Measurements from ENCODE around the gene STARD13.

STARD13 gene

GRCh38 chr13:33307843-33308242, 22.3 kb upstream of the STARD13 start:
- peak; percentile 86 for DNase-seq (ENCODE audit: low spot score)

DNA sequence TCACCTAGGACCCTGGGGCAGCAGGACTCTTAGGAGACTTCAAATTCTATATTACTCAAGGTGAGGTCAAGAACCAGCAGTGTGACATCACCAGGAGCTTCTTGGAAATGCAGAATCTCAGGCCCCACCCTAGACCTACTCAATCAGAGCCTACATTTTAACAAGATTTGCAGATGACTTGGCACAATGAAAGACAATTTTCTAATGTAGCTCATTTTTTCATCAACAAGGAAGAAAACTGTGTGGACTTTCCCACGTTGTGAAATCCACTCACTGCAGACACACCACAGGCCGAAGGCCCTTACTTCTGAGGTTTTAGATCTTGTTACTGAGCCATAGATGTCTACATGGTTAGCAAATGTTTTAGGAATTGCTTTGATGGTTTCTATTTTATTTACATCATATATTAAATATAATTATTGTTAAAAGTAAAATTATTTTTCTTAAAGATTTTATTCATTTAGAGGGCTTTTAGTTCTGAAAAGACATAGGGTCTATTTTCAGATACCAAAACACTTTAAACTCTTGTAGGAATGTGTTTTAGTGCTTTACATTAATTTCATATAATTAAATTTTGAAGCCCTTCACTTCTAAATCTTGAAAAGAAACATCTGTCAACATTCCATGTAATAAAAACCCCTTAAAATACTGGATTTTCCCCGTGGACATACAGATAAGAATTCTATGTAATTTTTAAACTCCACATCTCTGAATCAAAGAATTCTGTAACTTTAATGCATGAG, 18.5 kb upstream of the STARD13 start:
- DNase-seq (ENCODE audit: low spot score) = no peak

DNA sequence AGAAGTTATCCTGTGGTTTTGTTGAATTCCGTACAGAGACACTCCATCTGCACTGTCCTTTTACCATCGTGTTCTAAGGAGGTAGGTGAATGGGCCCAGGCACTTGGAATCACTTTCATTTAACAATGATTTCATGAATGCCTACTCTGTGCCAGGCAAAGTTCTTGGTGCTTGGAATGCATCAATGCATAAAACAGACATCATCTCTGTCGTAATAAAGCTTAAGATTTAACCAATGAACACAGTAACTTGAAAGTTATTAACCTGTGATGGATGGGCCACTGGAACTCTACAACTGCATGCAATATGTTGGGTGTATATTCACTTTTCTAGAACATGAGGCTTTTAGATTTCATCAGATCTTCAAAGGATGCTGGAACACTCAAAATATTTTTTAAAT, 14.1 kb upstream of the STARD13 start:
- DNase-seq (ENCODE audit: low spot score) = no peak

GRCh38 chr13:33296793-33297425, 11.4 kb upstream of the STARD13 start:
- no peak for DNase-seq (ENCODE audit: low spot score)

- DNase-seq (ENCODE audit: low spot score) = no peak
Observed at GRCh38 chr13:33292712-33293111, 7.2 kb upstream of the STARD13 start.

- no peak for DNase-seq (ENCODE audit: low spot score)
Observed at GRCh38 chr13:33290421-33290965, 4.9 kb upstream of the STARD13 start.

DNA sequence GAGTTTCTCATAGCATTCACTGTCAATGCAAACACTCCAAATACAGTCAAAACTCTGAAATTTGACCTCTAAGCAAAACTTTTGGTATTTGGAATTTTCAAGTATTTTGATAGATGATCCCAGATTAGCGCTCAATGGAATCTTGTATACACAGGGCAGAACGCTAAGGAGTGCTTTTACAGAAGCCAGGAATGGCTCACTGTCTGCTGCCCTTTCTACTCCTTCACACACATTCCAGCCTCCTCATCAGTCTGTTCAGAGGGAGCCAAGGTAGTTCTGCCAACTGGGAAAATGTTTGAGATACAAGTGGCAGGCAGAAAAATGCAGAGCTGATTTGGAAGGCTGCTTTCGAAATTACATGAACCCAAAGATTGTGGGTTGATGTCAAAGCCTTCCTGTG, 4.4 kb upstream of the STARD13 start:
- DNase-seq (ENCODE audit: low spot score) = no peak

GRCh38 chr13:33287142-33287882, 1.8 kb upstream of the STARD13 start:
- DNase-seq (ENCODE audit: low spot score) = no peak

DNA sequence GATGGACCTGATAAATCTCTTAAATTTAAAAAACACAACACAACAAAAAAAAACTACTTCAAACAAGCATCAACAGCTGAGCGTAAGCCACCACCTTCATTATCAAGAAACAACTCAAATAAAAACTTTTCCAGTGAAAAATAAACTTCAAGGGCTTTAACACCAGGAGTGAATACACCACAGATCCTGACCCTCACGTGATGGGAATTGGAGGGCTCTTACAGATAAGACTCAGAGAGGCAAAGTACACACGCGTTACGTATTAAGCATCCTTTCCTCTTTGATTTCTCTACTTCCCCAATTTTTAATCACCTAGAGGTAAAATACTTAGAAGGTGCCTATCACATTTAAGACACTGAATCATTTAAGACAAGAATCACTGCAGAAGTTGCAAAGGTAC, 573 bp upstream of the STARD13 start:
- no peak for DNase-seq (ENCODE audit: low spot score)

DNA sequence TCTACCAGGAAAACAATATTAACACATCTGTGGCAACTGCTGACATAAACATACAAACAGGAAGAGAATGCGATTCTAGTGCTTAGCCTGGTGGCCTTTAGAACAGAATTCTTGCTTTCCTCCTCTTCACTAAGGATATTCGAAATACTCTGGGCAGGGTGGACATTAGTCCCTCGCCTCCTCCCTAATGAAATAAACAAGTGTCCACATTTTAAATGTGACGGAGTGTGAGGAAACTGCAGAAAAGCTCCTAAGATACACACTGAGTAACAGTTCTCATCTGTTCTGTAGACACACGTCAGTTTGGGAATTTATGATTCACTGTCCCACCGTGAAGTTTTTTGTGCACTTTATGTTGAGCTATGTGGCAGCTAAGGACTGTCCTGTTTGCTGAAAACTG, 639 bp downstream of the STARD13 start:
- peak; percentile 65 for DNase-seq (ENCODE audit: low spot score)

DNA sequence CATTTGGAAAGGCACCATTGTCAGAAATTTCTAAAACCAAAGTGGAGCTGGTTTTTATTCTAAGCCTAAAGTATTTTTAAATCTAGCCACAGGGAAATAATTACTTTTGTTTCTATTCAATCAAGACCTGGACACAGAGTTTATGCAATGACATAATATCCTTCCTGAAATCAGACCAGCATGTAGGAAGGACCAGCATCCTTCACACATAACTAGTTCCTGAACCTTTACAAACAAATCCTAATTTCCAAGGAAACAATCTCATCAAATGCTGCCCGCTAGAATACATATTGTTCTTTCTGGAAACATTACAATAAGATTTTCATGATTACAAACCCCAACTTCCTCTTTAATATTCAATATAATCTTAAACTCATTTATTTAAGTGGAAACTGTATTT, 1.5 kb downstream of the STARD13 start:
- DNase-seq (ENCODE audit: low spot score) = peak; percentile 58

- DNase-seq (ENCODE audit: low spot score) = no peak
Observed at GRCh38 chr13:33283195-33283911, 2.2 kb downstream of the STARD13 start.

GRCh38 chr13:33281951-33282595, 3.5 kb downstream of the STARD13 start:
- peak; percentile 90 for DNase-seq (ENCODE audit: low spot score)

- DNase-seq (ENCODE audit: low spot score) = no peak
Observed at GRCh38 chr13:33280923-33281322, 4.6 kb downstream of the STARD13 start.

GRCh38 chr13:33280279-33280905, 5.2 kb downstream of the STARD13 start:
- no peak for DNase-seq (ENCODE audit: low spot score)

- no peak for DNase-seq (ENCODE audit: low spot score)
Observed at GRCh38 chr13:33279414-33280278, 5.9 kb downstream of the STARD13 start.

GRCh38 chr13:33278913-33279312, 6.6 kb downstream of the STARD13 start:
- DNase-seq (ENCODE audit: low spot score) = no peak

DNA sequence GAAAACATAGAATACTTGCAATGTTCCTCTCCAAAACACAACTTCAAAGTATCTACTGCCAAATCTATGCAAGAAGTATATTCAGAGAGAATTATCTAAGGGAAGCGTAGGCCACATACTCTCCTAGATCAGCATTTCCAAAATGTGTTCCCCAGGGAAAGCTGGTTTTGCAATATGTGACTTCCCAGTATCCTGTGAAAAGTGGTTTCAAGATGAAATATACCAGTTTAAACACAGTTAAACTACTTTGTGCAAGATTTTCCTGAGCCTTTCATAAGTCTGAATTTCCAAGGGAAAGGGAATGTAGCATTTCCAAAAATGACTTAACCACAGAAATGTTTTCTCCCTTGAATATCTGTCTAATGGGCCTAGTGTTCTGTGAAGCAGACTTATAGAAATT, 7.6 kb downstream of the STARD13 start:
- no peak for DNase-seq (ENCODE audit: low spot score)

DNA sequence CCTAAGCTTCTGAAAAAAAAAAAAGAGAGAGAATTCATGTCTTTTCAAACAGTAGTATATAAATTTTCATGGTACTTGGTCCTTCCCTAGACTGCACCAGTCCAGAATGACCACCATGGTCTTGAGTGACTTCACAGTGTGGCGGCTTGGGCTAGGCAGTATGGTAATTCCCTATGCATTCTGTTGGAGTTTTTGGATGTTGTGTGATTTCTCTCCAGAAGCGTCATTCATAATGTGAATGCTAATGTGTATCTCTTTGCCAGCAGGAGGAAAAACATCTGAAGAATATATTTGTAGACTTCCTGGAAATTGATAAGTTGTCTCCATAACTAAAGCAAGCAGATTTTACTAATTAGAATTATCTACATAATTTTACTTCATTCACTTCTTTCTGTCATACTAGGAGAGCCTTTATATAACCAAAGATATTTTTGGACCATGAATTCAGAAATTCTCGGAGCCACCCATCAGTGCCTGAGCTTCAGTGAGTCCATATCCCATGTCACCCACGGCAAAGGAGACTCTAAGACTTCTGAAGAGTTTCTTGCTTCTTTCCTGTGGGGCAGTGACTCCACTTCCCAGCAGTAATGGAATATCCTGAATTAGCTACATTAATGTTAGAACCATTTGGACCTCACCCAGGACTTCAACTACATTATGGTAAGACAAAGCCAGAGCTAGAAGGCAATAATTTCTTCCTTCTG, 8.4 kb downstream of the STARD13 start:
- DNase-seq (ENCODE audit: low spot score) = no peak

- DNase-seq (ENCODE audit: low spot score) = peak; percentile 78
Observed at GRCh38 chr13:33276570-33276969, 9.0 kb downstream of the STARD13 start.

Data from pons (tissue), 1 donor.